ENCODE data around the gene PARD6G. TPM values are rescaled to one million over a fixed set of nuclear protein-coding genes. Genes with fewer than 3 reads are reported as not detected.

PARD6G gene
- total and polyA plus RNA-seq, 9 of the 15 experiments (the other 6 are each of a cell fraction or from before 2014, with no cell fraction given), result 0.03 to 1.2 (median 0.26) TPM

DNA sequence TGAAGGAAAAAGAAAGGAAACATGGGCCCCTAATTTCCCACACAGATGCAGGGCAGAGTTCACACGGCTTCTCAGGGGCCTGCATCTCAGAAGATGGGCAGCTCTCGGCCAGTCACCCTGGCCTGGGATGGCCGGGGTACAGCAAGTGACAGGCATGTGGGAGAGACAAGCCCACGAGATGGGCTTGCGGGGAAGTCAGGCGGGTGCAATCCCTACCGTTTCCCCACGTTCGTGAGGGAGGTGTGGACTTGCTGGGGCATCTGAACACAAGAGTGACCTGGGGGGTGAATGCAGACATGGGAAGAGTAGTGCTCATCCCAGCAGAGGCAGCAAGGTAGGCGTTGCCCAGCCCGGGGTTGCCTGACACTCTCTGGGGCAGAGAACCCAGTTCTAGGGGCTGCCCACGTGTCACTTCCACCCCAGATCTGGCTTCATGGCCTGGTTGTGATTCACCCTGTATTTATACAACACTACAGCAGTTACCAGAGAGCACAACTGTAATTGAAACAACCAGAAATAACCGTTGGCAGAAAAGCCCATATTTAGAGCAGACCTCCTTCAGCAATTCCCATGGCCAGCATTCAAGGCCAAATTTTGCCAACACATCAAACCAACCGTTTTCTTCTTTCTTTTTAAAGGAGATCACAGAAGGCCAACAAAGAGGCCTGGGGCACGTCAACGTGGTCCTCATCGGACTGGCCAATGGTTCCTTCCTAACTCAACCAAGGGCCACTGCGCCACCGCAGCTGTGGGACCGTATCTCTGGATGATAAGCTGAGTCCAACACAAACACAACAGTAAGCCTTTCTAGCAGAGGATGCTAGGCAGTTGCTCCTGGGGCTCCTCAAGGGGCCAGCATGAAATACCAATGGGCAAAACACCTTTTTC, 58.4 kb downstream of the PARD6G start:
- WGBS (ENCODE audit: insufficient coverage, low coverage, missing lambda C conversion rate), result under 1% methylated on average over 19 of the region's 20 CpGs
- Histone ChIP-seq H3K27me3 (ENCODE audit: control insufficient read depth in 2 of 2, insufficient read depth in 2 of 2, low read length in 2 of 2) (peaks cover 19 to 72% of the 10 kb centered on the region in 2 experiments), H3K36me3 (ENCODE audit: control insufficient read depth, insufficient read depth, low read length) (no peaks in the 10 kb centered on the region), H4K20me1 (replicated peaks; ENCODE audit: control insufficient read depth, insufficient read depth, low read length) (no peaks in the 10 kb centered on the region), H3K4me2 (ENCODE audit: insufficient read depth, low read length) (no peak overlapping the region), H2AFZ (ENCODE audit: low read depth, low read length) (no peak overlapping the region), H3K79me2 (ENCODE audit: control insufficient read depth, insufficient read depth, low read length) (no peaks in the 10 kb centered on the region), H3K9me3 (replicated peaks; ENCODE audit: control insufficient read depth, insufficient read depth, low read depth, low read length) (no peaks in the 10 kb centered on the region), H3K4me3 (no peak overlapping the region), H3K27ac (ENCODE audit: extremely low read depth, low read depth, low read length) (no peak overlapping the region), H3K4me1 (replicated peaks in 1 of 2; ENCODE audit: control insufficient read depth in 2 of 2, insufficient read depth in 2 of 2, low read length in 2 of 2) (no peaks in the 10 kb centered on the region), H3K9ac (ENCODE audit: insufficient read depth in 1 of 2, low read depth in 2 of 2, low read length in 2 of 2) (no peak overlapping the region), H3K9me1 (ENCODE audit: control insufficient read depth, insufficient read depth, low read length) (no peaks in the 10 kb centered on the region)
- TF ChIP-seq KLF10 (CRISPR knock-in tag; IDR thresholded peaks at IDR 0.05) (no peak), PHF20 (IDR thresholded peaks at IDR 0.05; ENCODE audit: partially characterized antibody) (no peak), RBM14 (IDR thresholded peaks at IDR 0.05; ENCODE audit: borderline replicate concordance, insufficient read depth, low read depth, low read length) (no peak), RAD21 (CRISPR knock-in tag; conservative IDR thresholded peaks at IDR 0.05 in 1 of 2, IDR thresholded peaks at IDR 0.05 in 1 of 2) (no peak), FOXA3 (CRISPR knock-in tag; conservative IDR thresholded peaks at IDR 0.05 in 1 of 2, IDR thresholded peaks at IDR 0.05 in 1 of 2) (no peak), PHB2 (IDR thresholded peaks at IDR 0.05; ENCODE audit: low read depth) (no peak), NRF1 (conservative IDR thresholded peaks at IDR 0.05 in 1 of 2, IDR thresholded peaks at IDR 0.05 in 1 of 2) (no peak), FOXJ2 (tag; IDR thresholded peaks at IDR 0.05) (no peak), POLR2H (tag; IDR thresholded peaks at IDR 0.05; ENCODE audit: low read depth) (no peak), SREBF2 (CRISPR knock-in tag; IDR thresholded peaks at IDR 0.05) (no peak), POLR2B (IDR thresholded peaks at IDR 0.05; ENCODE audit: low read depth, partially characterized antibody) (no peak)
- TF ChIP-seq, protein P1, sequence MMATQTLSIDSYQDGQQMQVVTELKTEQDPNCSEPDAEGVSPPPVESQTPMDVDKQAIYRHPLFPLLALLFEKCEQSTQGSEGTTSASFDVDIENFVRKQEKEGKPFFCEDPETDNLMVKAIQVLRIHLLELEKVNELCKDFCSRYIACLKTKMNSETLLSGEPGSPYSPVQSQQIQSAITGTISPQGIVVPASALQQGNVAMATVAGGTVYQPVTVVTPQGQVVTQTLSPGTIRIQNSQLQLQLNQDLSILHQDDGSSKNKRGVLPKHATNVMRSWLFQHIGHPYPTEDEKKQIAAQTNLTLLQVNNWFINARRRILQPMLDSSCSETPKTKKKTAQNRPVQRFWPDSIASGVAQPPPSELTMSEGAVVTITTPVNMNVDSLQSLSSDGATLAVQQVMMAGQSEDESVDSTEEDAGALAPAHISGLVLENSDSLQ (IDR thresholded peaks at IDR 0.05), result no peak
- TF ChIP-seq, protein P2, sequence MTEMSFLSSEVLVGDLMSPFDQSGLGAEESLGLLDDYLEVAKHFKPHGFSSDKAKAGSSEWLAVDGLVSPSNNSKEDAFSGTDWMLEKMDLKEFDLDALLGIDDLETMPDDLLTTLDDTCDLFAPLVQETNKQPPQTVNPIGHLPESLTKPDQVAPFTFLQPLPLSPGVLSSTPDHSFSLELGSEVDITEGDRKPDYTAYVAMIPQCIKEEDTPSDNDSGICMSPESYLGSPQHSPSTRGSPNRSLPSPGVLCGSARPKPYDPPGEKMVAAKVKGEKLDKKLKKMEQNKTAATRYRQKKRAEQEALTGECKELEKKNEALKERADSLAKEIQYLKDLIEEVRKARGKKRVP (CRISPR knock-in tag; IDR thresholded peaks at IDR 0.05), result no peak
- TF ChIP-seq, protein P3, sequence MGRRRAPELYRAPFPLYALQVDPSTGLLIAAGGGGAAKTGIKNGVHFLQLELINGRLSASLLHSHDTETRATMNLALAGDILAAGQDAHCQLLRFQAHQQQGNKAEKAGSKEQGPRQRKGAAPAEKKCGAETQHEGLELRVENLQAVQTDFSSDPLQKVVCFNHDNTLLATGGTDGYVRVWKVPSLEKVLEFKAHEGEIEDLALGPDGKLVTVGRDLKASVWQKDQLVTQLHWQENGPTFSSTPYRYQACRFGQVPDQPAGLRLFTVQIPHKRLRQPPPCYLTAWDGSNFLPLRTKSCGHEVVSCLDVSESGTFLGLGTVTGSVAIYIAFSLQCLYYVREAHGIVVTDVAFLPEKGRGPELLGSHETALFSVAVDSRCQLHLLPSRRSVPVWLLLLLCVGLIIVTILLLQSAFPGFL (CRISPR knock-in tag; IDR thresholded peaks at IDR 0.05), result no peak
- ChIA-PET POLR2A (no interaction called here), CTCF (ENCODE audit: low intra/inter-chr PET ratio) (no interaction called here)
- DNase-seq (ENCODE audit: extremely low read depth in 1 of 4, low spot score in 3 of 4) (no peak), FAIRE-seq (no peak), ATAC-seq (no peak)
- BruUV-seq (replicated peaks), result no TSS peak
- in situ Hi-C loops (cut with MboI) (no loop called here), intact Hi-C loops (cut with micrococcal nuclease) (no loop called here)
